Fibroblast of skin of left biceps (primary cell): ENCODE data around the gene PDGFD.
"Not testable (repeated sequence)": the region's sequence is repeated elsewhere in the genome, so short reads cannot be mapped to it uniquely, and the experiment has no call there.

ENCODE experiments used
- DNase-seq, 2 experiments: peaks; one replicate each; pipeline ENCODE4 v3.0.0-alpha.2; 2013; ENCODE audit warnings: low read depth in 2 of 2

PDGFD gene

DNA sequence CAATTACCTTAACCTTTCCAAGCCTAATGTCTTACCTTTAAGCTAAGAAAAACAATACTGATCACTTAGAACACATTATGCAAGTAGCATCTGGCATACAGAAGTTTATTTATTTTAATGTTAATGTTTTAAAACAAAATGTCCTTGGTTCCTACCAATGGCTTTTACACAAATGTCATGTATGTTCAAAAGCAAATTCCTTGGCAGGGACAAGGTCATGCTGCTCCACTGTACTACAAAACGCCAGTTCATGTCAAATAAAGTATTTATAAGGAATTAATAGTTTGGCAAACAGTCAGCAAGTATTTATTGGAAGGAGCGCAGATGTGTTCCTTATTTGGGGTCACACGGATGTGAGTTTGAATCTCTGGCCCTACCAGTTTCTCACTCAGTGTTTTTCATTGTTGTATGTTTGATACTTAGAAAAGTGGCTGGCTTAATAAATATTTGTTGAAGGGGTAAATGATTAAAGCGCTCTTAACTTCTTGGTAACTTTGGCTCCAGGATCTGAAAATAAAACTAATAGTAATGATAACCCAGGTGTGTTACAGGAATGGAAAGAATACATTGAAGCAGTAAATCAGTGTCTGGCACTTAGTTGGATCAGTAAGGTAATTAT is 108.9 kb downstream of the PDGFD start:
- no peak for DNase-seq

DNA sequence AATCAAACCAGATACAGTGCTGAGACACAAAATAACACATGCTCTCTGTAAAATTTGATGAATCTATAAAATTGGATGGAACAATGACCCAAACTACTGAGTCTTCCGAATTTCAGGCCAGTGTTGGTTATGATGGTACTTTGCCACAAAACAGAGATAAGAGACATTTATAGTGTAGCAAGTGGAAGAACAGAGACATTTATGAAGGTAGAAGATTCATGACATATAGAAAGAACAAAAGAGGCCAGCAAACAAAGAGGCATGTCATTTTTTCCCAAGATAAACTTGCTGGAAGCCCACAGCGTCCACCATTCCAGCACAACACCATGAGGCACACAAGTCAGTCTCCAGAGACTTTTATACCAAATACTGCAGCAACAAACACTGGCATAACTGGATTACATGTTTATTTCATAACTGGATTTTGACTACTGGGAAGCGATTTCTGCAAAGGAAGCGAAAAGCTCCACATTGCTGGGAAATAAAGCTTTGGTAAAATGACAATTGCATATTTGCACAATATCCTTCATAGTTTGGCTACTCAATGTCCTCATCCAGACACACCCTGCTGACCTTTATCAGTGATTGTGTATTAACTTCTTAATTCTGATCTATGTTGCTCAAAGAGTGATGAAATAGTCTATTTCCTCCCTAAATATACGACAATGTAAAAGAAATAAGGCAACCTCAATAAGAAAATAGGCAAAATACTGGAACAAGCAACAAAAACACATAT is 110.0 kb downstream of the PDGFD start:
- no peak for DNase-seq

DNA sequence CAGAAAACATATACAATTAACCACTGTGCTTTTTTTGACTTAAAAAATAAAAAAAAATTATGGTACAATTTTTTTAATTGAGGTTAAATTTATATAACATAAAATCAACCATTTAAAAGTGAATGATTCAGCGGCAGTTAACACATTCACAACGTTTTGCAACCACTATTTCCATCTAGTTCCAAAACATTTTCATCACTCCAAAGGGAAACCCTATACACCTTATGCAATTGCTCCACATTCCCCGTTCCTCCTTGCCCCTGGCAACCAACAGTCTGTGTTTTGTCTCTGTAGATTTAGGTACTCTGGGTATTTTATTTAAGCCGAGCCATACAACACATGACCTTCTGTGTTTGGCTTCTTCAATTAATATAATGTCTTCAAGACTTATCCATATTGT is 112.2 kb downstream of the PDGFD start:
- DNase-seq = no peak

DNA sequence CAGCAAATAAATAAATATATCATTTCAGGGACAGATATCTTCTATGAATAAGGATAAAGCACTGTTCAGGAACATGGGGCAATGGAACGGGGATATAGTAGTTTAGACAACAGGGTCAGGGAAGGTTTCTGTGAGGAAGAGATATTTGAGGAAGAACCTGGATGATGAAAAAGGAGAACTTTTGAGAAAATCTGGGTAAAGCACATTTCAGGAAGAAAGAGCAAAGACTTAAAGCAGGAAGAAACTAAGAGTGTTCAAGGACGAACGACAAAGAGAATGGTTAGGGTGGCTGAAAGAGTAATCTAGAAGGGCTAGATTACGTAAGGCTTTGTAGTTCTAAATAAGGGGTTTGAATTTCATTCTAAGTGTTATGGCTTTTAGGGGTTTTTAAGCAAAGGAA is 114.8 kb downstream of the PDGFD start:
- no peak for DNase-seq

DNA sequence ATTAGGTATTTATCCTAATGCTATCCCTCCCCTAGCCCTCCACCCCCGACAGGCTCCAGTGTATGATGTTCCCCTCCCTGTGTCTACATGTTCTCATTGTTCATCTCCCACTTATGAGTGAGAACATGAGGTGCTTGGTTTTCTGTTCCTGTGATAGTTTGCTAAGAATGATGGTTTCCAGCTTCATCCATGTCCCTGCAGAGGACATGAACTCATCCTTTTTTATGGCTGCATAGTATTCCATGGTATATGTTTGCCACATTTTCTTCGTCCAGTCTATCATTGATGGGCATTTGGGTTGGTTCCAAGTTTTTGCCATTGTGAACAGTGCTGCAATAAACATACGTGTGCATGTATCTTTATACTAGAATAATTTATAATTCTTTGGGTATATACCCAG is 117.1 kb downstream of the PDGFD start:
- not testable (repeated sequence) for DNase-seq

DNA sequence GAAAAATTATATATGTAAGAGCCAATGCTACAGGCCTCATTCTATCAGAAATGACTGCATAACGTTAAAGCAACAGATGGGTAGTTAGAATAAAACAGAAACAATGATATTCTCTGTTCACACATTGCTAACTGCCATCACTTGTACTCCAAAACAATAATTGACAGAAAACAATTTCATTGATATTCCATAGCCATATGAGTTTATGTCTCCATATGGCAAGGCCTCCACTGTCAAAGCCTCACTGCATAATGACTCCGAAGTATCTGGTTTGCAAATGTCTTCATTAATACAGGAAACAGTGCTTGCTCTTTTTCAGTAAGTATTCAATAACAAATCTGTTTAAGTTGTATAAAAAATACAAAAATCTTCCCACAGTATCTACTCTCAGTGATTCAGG is 117.6 kb downstream of the PDGFD start:
- DNase-seq = no peak

DNA sequence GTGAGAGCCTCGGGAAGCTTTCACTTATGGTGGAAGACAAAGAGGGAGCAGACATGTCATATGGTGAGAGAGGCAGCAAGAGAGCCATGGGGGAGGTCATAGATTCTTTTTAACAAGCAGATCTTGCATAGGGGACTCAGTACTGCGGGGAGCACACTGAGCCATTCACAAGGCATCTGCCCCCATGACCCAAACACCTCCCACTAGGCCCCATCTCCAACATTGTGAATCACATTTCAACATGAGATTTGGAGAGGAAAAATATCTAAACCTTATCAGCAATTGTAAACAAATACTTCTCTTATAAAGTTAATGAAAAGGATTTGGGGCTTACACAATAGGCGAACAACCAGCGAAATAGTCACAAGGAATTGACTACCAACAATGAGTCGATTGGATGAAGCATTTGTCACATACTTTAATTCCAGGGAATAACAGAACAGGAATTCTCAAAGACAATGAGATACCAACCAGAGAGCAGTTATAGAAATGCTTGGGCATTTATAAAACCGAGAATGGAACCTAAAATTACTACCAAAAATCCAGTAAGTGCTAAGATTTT is 120.2 kb downstream of the PDGFD start:
- DNase-seq = no peak

DNA sequence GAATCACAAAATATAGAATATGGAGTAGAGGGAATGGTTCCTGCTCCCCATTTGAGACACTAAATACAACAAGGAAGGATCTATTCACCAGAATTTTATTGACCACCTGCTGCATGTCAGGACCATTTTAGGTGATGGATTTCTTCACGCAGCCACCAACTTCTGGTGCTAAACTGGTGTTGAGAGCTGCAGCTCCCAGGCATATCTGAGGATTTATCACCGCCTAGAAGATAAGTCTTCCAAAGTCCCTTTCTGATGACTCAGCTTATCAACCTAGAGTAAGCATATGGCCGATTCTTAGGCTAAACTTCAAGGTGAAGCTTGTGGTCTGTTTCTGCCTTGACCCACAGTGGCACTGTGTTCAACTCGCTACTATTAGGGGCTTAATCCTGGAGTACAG is 120.8 kb downstream of the PDGFD start:
- DNase-seq = no peak

DNA sequence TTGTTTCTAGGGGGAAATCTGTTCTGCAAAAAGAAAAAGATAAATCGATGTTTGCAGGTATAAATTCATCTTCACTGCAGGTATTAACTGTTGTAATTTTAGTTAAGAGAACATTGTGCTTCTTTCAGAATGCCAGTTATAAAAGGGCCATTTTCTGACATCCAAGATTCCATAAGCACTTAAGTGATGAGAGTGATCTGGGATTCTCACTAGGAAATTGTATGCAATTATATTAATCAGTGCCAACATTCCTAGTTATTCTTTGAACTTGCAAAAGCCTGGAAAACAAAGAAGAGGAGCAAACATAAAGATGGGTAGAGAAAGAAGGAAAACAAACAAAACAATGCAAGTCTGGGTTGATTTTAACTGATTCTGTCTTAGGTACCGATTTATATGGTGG is 122.2 kb downstream of the PDGFD start:
- DNase-seq = no peak

DNA sequence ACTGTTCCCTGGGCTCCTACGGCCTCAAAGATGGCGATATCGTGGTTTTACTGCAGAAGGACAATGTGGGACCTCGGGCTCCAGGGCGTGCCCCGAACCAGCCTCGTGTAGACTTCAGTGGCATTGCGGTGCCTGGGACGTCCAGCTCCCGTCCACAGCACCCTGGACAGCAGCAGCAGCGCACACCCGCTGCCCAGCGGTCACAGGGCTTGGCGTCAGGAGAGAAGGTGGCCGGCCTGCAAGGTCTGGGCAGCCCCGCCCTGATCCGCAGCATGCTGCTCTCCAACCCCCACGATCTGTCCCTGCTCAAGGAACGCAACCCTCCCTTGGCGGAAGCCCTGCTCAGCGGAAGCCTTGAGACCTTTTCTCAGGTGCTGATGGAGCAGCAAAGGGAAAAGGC is 127.0 kb downstream of the PDGFD start:
- DNase-seq = no peak

DNA sequence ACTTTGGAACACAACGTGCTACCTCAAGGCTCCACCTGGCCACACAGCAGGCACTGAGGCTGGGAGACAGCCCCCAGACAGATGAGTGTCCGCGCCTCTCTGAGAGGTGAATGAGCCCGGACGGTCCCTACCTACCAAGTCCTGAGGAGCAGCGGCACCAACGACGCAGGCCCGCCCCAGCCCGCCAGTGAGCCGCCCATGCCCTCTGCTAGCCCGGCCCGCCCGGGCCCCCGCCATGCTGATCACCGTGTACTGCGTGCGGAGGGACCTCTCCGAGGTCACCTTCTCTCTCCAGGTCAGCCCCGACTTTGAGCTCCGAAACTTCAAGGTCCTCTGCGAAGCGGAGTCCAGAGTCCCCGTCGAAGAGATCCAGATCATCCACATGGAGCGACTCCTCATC is 127.4 kb downstream of the PDGFD start, which contains the start of gene DDI1:
DDI1 (plus strand) TSS at position 53 of the 400 bp plus-strand sequence; CDS start at position 236, 183 bp downstream.
- no peak for DNase-seq

DNA sequence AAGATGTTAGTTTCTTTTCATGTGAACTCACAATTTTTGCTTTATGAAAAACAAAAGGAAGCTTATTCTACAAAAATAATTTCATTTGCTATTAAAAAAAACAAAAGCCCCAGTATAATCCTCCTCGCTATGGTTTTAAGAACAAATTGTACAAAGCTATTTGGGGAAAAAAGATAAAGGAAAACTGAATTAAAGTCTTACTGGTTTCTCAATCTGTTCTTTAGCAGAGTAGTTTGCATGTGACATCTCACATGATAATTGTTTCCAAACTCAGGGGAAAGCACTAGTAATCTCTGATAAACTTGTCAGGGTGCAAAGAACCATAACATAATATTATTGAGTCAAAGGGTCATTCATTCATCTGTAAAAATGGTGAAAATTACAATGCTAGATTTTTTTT is 130.4 kb downstream of the PDGFD start:
- no peak for DNase-seq

DNA sequence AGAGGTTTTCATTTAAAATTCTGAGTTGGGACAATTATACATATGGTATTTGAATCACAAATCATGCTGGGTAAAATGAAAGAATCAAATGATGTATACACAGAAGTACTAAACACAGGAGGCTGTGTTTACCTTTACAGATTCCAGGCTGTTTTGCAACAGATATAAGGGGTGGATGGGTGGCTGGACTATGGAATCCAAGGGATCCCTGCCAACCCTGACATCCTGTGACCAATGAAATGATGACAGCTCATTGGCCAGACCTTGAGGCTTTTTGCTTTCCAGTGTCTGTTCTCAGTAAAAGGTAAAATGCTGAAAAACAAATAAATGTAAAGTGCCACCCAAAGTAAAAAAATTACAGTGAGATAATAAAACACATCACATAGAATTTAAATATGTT is 130.8 kb downstream of the PDGFD start:
- peak; percentile 64 to 69 for DNase-seq

DNA sequence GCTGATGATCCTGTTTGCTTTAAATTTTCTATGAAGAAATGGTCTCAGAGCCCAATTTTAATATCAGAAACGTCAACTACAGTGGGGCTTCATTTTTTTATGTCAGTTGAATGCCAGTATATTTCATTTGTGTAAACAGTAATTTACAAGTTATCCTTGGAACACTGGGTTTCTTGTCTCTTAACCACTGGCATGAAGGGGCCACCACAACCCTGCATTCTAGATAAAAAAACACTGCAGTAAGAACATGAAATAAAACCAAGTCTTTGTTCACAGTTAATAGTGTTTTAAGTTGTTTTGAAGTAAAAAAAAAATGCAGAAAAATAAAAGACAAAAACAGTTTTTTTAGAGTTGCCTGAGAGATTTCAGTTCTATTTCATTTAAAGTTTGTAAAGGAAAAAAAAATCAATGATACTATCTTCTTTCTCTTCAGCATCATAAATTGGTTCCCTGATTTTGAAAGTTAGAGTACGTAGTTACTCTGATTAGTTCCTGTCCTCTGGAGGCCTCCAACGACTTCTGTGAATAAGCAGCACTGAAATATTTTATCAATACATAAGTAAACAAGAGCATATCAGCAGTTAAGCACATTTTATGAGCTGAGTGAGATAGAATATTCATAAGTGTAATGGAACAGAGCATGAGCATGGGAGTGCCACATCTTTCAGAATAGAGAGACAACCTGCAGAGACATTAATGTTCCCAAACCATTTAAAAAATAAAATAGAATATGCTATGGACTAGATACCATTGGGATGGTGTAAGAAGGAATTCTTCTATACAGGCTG is 135.3 kb downstream of the PDGFD start:
- DNase-seq = no peak

DNA sequence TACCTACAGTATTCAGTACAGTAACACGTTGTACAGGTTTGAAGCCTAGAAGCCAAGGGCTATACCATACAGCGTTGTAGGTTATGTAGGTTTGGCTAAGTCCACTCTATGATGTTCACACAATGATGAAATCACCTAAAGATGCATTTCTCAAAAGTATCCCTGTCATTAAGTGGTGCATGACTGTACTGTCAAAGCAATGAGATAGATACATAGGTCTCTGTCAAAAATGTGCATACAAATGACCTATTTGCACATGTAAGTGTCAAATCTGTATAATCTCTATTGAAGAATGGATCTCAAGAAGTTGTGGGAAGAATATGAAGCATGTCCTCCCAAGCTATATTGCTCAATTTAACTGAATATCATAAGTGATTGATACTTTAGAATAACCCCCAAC is 139.4 kb downstream of the PDGFD start:
- no peak for DNase-seq

DNA sequence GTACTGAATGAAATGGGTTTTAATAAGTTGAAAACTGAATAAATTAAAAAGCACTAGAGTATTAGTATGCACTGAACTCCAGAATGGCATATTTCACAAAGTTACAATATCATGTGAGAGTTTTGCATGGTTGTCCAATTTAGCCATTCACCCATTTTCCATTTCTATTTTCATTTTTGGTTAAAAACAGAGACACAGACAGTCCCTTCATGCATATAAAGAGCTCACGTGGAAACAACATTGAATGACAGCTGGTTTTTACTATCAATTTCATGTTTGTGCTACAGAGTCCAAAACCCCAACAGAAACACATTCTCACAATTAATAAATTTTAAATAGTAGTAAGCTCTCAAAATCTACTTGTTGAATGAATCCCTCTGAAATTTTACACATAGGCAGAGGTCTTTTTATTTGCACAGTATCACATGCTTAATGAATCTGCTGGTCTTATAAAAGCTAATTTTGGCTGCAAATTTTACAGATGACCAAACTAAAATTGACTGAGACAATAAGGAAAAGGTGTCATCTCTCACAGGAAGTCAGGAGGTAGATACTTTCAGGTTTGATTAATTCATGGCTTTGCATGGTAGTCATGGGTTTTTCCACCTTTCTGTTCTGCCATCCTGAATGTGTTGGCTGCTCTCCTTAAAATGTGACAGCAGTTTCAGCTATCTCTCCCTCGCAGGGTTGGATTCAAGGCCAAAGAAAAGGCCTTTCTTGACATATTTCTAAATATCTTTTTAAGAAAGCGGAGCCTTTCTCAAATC is 148.1 kb downstream of the PDGFD start:
- no peak for DNase-seq

DNA sequence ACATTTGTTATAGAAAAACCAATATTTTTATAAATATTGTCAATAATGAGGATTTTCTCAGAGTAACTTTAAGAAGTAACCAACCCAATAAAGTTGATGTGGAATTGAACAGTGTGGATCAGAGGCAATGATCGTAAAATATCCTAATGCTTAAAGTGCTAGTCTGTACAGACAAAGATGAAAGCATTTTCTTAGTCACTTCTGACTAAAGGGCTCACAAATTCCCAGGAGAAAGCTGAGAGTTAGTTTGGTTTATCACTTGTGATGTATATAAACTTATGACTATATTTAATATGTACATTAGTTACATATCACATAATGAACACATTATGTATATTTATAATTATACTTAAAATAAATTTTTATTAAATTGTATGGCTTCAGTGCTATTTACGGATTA is 152.9 kb downstream of the PDGFD start:
- no peak for DNase-seq

DNA sequence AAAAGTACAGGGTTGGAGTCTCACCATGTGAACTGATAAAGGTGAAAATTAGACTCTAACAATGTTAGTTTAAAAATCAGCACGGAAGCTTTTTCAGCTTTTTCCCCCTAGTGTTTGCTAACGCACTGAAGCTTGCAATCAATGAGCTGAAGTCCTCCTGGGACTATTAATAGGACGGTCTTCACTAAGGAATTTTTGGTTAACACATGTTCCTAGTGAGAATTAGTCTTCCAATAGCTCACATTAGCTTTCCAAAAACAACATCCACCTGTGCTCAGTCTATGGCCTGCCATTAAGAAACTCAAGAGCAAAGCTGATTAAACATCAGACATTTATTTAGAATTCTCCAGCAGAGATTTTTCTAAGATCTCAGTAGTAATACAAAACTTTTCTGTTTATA is 154.2 kb downstream of the PDGFD start:
- no peak for DNase-seq

DNA sequence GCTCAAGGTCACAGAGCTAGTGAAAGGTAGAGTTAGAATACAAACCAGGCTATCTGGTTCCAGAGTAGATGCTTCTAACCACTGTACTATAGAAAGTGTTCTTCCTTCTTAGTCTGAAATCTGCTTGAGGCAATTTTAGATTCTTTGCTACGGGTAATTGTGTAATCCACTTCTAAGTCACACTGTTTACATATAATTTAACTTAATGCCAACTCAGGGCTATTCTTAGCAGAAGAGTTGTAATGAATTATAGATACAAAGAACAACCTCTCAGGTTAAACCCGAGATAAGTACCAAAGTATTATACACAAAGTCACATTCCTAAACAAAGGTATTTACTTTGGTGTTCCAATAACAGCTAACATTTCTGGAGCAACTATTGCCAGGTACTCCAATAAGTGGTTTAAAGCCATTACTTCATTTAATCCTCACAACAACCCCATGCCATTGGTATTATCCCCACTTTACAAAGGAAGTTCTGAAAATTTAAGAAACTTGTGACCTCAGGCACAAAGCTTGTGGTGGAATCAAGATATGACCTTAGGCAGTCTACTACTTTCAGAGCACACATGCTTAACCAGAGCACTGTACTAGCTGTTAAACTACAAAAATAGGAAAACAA is 158.6 kb downstream of the PDGFD start:
- no peak for DNase-seq

DNA sequence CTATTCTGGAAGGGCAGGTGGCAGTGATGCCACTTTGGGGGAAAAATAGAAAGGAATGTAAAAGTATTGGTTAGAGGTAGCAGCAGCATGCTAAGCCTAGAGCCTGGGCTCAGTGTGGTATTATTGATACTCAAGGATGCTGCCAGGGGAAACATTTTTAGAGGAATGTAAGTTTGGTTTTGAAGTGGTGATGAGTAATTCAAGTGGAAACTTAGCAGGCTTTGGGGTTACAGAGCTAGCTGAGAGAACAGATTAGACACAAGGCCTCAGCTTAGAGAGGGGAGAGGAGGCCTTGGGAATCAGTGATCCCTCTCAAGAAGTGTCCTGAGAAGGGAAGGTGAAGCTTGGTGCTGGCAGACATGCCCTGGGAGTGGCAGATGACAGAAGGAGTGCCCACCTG is 160.5 kb downstream of the PDGFD start:
- DNase-seq = peak in 1 of 2 experiments; percentile 69

DNA sequence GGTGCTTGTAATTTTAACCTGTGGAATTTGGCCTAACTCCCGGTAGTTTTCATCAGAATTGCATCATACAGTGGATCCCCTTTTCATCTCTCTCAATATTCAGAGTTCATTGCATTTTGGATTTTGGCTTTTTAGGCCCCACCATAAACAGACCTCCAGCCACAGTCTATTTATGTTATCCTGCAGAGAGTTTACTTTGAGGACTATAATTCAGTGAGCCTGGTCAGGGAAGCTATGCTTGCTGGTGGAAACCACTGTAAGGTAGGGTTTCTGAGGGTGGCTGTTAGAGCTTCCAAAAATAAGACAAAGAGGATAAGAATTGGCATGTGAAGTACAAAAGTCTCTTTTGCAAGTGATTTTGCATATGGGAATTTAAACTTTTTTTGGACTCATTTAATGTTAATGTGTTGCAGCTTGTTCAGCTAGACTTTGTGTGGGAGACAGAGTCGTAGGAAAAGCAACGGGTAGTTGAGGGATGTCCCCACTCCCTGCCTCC is 162.3 kb downstream of the PDGFD start:
- peak; percentile 68 to 71 for DNase-seq
